ENCODE results near the gene PARP14.
"Not testable (repeated sequence)": the region's sequence is repeated elsewhere in the genome, so short reads cannot be mapped to it uniquely, and the experiment has no call there.

The PARP14 gene, protein sequence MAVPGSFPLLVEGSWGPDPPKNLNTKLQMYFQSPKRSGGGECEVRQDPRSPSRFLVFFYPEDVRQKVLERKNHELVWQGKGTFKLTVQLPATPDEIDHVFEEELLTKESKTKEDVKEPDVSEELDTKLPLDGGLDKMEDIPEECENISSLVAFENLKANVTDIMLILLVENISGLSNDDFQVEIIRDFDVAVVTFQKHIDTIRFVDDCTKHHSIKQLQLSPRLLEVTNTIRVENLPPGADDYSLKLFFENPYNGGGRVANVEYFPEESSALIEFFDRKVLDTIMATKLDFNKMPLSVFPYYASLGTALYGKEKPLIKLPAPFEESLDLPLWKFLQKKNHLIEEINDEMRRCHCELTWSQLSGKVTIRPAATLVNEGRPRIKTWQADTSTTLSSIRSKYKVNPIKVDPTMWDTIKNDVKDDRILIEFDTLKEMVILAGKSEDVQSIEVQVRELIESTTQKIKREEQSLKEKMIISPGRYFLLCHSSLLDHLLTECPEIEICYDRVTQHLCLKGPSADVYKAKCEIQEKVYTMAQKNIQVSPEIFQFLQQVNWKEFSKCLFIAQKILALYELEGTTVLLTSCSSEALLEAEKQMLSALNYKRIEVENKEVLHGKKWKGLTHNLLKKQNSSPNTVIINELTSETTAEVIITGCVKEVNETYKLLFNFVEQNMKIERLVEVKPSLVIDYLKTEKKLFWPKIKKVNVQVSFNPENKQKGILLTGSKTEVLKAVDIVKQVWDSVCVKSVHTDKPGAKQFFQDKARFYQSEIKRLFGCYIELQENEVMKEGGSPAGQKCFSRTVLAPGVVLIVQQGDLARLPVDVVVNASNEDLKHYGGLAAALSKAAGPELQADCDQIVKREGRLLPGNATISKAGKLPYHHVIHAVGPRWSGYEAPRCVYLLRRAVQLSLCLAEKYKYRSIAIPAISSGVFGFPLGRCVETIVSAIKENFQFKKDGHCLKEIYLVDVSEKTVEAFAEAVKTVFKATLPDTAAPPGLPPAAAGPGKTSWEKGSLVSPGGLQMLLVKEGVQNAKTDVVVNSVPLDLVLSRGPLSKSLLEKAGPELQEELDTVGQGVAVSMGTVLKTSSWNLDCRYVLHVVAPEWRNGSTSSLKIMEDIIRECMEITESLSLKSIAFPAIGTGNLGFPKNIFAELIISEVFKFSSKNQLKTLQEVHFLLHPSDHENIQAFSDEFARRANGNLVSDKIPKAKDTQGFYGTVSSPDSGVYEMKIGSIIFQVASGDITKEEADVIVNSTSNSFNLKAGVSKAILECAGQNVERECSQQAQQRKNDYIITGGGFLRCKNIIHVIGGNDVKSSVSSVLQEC (N-terminal part only)
- total RNA-seq = 145 to 297 (median 174) reads per million in 4 donors

DNA sequence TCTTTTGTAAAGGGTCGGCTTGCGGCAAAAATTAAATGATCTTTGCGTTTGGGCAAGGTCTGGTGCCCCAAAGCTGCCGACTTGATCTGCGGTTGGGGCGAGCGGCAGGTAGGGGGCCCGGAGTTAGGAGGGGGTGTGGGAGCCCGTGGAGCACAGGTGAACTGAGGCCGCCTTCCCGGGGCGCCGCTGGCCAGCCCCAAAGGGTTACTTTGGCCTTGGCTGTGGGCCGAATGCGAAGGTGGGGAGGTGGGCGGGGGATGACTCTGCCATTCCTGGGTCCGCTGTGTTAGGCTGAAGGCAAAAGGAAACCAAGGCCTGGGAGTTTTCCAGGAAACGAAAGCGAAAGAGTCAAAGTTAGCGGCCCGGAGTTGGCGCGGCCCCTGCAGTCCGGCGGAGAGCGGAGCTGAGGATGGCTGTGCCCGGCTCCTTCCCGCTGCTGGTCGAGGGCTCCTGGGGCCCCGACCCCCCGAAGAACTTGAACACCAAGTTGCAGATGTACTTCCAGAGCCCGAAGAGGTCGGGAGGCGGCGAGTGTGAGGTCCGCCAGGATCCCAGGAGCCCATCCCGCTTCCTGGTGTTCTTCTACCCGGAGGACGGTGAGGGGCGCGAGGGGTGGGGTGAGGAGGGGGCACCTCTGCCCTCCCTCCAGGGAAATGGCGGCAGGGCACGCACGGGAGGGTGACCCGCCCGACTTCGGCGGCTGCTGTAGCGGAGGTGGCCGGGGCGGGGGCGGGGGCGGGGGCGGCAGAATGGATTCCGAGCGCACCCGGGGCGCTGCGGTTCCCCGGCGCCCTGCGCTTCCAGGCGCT lies at the start of gene PARP14:
Gene PARP14, plus strand, starts transcription at position 365 of the 809 bp plus-strand sequence. Its CDS starts 45 bp downstream, at position 410.
- peak; percentile 33 to 79 (median 58) for DNase-seq

DNA sequence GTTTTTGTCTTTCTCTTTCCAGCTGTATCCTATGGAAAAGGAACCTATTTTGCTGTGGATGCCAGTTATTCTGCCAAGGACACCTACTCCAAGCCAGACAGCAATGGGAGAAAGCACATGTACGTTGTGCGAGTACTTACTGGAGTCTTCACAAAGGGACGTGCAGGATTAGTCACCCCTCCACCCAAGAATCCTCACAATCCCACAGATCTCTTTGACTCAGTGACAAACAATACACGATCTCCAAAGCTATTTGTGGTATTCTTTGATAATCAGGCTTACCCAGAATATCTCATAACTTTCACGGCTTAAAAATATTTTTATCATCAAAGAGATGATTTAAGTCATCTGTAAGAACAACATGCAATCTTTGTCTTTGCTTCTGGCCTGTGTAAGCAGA lies 44.9 kb upstream of the PARP14 start:
- no peak for DNase-seq

DNA sequence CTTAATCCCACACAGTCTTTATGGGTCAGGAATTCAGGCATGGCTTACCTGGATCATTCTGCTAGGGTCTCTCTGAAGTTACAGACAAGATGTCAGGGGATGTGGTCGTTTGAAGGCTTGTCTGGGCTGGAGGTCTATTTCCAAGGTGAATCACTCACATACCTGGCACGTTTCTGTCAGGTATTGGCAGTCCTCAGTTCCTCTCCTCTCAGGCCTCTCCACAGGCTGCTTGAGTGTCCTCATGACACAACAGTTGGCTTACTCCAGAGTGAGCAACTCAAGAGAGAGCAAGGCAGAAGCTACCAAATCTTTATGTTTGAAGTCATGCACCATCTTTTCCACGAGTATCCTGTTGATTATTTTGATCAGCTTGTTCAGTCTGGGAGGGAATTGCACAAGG lies 43.9 kb upstream of the PARP14 start:
- no peak for DNase-seq

DNA sequence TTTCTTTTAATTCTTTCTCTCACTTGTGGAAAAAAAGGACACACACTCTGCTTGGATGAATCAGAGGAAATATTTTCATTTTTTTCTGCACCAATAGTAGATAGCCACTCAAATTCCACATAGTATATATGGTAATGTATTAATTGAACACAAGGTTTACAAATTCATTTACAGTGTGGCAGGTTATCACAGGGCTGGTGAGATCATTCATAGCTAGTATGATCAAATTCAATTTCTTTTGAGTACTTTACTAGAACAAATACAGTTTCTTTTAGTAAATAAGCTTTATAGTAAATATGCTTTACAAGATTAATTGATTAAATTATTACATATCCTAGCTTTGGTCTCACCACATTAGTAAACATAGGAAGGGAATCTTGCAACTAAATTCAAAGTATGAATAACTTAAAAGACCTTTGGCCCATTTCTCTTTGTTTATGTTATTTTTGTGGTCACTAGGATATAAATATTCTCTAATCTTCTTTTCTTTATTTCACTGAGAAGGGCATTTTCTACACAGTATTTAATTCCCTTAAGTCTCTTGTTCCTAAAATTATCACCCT lies 40.1 kb upstream of the PARP14 start:
- DNase-seq = no peak

DNA sequence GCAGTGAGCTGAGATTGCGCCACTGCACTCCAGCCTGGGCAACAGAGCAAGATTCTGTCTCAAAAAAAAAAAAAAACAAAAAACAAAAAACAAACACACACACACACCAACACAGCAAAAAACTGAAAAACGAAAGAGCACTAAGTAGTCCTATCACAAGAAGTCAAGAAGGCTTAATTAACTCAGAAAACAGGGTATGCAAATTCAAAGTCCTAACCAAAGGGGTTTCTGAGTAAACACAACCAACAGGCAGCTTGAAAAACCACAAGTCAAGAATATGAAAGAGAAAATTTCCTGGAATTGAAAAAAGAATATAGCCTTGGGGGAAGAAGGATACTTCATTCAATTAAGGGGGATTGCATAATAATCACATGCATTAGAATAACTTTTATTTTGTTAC lies 37.7 kb upstream of the PARP14 start:
- peak in 1 of 5 donors; percentile 78 for DNase-seq

DNA sequence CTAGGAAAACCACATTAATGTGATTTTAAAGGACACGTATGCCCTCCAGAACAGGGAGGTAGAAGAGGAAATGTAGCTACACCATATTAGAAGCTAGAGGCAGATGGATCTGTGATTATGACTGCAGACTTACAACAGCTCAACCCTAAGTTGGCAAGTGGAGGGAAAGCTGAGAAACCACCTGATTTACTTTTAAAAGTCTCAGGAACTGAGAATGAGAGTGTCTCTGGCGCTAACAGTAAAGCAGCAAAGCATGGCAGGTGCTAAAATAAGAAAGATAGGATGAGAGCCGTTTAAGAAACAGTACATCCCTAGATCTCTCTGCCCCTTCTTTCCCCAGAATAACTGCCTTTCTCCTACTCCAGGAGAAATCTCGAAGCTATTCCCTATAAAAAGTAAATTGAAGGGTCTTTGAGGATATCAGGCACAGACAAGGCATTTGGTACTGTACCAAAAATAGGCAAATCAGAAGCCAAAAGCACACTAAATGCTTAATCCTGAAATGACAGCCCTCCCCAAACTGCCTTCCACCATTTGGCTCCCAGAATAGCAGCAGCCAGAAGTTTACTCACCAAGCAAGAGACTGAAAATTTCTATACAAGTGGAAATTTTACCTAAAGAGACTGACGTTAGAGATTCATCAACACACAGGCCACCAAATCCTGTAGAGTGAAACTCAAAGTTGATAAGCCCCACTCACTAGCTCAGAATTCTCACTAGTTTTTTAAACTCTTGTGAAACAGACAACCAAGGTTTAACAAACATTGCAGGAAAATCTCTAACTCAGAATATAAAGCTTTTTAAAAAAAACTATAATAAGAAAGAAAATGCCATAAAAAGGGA lies 34.3 kb upstream of the PARP14 start:
- DNase-seq = no peak

DNA sequence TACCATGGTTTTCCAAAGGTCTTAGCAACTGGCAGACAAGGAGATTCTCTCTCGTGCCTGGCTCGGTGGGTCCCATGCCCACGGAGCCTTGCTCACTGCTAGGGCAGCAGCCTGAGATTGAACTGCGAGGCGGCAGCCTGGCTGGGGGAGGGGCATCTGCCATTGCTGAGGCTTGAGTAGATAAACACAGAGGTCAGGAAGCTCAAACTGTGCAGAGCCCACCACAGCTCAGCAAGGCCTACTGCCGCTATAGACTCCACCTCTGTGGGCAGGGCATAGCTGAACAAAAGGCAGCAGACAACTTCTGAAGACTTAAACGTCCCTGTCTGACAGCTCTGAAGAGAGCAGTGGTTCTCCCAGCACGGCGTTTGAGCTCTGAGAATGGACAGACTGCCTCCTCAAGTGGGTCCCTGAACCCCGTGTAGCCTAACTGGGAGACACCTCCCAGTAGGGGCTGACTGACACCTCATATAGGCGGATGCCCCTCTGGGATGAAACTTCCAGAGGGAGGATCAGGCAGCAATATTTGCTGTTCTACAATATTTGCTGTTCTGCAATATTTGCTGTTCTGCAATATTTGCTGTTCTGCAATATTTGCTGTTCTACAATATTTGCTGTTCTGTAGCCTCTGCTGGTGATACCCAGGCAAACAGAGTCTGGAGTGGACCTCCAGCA lies 29.3 kb upstream of the PARP14 start:
- DNase-seq = not testable (repeated sequence)

DNA sequence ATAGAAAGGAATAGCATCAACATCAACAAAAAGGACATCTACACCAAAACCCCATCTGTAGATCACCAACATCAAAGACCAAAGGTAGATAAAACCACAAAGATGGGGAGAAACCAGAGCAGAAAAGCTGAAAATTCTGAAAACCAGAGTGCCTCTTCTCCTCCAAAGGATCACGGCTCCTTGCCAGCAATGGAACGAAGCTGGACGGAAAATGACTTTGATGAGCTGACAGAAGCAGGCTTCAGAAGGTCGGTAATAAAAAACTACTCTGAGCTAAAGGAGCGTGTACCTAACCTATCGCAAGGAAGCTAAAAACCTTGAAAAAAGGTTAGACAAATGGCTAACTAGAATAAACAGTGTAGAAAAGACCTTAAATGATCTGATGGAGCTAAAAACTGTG lies 28.7 kb upstream of the PARP14 start:
- DNase-seq = not testable (repeated sequence)

DNA sequence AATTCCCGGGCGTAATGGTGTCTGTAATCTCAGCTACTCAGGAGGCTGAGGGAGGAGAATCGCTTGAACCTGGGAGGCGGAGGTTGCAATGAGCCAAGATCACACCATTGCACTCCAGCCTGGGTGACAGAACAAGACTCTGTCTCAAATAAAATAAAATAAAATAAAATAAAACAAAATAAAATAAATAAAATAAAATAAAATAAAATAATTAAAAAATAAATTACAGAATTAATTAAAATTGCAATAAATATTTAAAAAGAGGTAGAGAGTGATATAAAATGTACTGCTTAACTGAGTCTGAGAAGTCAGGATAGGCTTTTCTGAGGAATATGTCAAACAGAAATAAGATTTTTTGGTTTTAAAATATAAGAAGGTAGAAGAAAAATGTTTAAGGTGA lies 22.3 kb upstream of the PARP14 start:
- not testable (repeated sequence) for DNase-seq

DNA sequence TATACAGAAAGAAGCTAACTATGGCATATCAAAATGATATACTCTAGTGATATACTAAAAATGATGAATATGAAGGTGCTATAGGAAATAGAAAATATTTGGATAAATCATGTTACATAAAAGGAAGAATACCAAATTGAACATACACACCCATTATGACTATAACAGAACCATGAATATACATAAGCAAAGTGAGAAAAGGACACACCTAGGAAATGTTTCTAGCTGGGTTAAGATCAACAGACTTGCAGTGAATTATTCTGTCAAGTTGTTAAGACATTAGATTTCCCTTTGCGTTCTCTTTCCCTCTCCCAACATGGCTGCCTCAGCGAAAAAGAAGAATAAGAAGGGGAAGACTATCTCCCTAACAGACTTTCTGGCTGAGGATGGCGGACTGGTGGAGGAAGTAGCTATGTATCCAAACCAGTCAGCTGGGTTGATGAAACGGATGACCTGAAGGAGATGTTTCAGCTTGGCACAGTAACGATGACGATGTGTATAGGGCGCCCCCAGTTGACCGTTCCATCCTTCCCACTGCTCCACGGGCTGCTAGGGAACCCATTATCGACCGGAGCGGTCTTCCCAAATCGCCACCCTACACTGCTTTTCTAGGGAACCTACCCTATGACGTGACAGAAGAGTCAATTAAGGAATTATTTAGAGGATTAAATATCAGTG lies 20.2 kb upstream of the PARP14 start:
- DNase-seq = no peak

DNA sequence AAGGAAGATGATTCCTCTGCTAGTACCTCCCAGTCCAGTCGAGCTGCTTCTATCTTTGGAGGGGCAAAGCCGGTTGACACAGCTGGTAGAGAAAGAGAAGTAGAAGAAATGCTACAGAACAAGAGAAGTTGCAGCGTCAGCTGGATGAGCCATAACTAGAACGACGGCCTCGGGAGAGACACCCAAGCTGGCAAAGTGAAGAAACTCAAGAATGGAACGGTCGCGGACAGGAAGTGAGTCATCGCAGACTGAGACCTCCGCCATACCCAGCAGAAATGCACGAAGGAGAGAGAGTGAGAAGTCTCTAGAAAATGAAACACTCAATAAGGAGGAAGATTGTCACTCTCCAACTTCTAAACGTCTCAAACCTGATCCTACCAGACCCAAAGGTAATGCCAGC lies 19.0 kb upstream of the PARP14 start:
- DNase-seq = peak in 1 of 5 donors; percentile 48

DNA sequence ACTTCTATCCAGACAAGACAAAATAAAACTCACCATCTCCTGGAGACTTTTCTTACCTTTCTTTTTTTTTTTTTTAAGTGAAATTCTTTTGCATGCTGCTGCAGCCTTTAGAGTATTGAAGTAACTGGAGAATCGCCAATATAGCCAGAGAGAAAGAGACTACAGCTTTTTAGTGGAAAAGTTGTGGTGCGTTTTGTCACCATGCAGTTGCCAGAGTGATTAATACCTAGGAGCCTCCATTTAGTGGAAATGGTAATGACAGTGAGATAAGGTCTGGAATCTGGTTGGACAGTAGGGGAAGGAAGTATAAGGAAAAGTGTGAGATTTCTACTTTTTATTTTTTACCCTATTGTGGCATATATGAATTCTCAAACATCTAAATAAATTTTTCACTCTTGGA lies 18.1 kb upstream of the PARP14 start:
- DNase-seq = no peak

DNA sequence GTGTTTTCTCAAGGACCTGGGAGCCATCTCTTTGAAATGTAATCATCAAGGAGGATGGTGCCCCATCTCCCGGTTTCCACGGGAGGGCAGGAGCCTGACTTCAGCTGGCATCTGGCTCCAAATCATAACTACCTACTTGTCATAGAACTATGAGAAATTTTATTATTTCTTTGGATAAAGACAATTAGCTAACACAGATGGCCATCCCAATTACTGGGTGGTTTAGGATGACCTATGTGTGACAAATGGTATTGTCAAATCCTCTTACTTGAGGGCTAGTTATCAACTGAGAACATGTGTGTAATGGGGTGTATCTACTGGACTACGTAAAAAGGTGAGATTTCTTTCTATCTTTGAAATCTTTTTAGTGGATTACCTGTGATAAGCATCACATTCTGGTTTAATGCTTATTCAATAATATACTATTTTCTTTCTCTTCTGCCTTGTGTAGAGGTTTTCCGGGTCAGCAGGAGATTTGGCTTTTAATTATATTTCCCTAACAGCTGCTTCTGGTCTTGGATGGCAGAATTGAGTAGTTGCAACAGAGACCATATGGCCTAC lies 15.3 kb upstream of the PARP14 start:
- DNase-seq = no peak

DNA sequence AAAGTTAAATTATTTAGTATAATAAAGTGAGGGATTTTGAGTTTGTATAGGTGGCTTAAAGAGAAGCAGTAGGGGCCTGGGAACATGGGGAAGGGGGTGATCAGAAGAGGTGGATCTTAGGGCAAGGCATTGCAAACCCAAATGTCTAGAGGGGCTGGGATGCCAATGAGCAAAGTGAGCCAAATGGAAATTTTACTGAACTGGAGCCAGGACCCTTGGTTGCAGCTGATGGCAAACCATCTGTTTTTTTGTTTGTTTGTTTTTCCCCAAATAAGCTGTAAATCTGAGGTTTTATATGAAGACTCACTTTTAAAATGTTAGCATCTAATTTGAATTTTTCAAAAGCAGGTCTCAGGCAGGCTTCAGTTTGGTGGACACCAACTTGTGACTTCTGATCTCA lies 14.8 kb upstream of the PARP14 start:
- no peak for DNase-seq

DNA sequence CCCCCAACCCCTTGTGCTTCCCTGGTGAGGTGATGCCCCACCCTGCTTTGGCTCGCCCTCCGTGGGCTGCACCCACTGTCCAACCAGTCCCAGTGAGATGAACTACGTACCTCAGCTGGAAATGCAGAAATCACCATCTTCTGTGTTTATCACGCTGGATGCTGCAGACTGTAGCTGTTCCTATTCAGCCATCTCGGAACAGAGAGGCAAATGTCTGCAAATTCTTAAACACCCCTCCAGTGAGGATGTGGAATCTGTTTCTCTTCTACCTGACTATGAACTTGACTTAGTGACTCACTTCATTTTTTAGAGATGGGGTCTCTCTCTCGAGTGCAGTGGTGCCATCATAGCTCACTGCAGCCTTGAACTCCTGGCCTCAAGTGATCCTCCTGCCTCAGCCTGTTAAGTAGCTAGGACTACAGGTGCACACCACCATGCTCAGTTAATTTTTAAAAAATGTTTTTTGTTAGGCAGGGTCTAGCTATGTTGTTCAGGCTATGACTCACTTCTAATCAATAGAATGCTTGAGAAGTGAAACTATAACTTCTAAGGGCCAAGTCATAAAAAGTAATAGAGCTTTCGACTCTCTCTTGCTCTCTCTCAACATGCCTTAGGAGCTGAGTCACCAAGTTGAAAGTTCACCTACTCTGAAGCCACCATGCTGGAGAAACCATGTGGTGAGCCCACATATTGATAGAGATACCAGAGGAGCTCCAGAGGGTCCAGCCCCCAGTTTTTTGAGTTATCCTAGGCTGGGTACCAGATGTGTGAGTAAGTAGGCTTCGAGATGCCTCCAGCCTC lies 11.5 kb upstream of the PARP14 start:
- DNase-seq = no peak

DNA sequence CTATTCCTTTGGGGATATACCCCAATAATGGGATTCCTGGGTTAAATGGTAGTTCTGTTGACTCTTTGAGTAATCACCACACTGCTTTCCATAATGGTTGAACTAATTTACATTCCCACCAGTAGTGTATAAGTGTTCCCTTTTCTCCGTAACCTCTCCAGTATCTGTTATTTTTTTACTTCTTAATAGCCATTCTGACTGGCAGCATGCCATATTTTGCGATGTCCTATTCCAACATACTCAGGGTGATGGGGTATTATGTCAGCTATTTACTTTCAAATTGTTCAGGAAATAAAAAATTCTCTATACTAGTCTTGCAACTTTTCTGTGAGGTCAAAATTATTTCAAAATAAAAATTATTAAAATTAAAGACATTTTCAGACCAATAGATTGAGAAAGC lies 9.1 kb upstream of the PARP14 start:
- DNase-seq = no peak

DNA sequence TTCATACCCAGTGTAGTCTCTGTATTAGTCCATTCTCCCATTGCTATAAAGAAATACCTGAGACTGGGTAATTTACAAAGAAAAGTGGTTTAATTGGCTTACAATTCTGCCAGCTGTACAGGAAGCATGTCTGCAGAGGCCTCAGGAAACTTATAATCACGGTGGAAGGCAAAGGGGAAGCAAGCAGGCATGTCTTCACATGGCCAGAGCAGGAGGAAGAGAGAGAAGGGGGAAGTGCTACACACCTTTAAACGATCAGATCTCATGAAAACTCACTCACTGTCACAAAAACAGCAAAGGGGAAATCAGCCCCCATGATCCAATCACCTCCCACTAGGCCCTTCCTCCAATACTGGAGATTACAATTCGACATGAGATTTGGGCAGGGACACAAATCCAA lies 6.3 kb upstream of the PARP14 start:
- DNase-seq = no peak

DNA sequence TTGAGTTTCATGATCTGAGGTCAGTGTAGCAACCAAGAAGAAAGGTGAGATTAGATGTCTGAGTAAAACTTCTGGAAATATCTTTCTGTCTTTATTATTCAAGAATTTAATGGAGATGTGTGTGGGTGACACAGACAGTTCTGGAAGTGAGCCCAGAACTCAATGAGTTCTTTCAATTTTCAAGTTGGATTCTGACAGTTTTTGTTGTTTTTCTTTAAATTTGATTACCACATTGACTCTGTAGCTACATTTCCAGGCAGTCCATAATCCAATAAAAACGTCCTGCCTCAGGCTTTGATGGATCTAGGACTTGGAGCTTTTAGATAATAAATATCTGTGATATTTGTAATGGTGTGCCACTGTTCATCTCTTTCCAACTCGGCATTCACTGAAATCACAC lies 3.9 kb upstream of the PARP14 start:
- no peak for DNase-seq

Data from T-helper 1 cell (primary cell).